ENCODE measurements around the gene TRIP13. TPM values are rescaled to one million over a fixed set of nuclear protein-coding genes. Genes with fewer than 3 reads are reported as not detected.

The TRIP13 gene
- total and polyA plus RNA-seq, 10 donors: 1.0 to 5.4 (median 2.4) TPM

DNA sequence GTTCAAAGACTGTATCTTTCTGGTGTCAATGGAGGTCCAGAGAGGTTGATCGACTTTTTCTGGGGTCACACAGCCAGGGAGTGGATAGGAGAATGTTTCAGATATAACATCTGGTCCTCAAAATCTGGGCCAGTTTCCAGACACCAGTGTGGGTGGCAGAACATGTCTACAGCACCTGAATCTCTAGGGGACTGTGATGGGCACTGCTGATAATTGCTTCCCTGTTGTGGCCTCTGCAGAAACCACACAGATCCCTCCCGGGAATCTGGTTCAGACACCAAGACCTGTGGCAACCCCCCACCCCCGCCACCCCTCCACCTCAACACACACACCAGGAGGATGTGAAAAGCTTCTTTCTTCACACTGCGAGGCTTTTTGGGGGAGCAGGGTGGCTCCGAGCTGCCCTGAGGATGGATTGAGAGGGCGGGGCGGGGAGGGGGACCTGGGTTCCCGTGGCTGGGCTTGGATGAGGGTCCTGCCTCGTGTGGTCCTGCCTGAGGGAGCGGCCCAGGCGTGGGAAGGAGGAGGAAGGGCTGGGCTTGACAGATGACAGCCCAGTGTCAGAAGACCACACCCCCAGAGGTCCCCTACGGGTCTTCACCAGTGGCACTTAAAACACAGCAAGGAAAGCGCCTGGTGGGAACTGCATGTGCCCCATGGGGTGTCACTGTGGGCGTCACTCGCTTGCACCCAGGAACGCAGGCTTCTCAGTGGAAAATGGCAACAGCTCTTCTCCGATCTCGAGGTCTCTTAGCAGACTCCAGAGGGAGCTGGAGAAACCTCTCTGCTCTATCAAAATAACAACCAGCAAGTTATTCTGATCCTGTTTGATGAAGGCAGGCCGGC lies 55.2 kb downstream of the TRIP13 start:
- Histone ChIP-seq H3K27me3 (replicated peaks in 1 of 7) (peaks cover 0 to 93% (median 27%) of the 10 kb centered on the region in 7 donors), H3K9me3 (no peaks in the 10 kb centered on the region), H3K4me1 (peaks cover 0 to 15% (median 1%) of the 10 kb centered on the region in 6 donors), H3K36me3 (no peaks in the 10 kb centered on the region), H3K4me3 (no peak overlapping the region), H3K27ac (no peak overlapping the region)
- TF ChIP-seq POLR2A (IDR thresholded peaks at IDR 0.05) (no peak), POLR2AphosphoS5 (IDR thresholded peaks at IDR 0.05) (no peak)
- TF ChIP-seq, protein P1, sequence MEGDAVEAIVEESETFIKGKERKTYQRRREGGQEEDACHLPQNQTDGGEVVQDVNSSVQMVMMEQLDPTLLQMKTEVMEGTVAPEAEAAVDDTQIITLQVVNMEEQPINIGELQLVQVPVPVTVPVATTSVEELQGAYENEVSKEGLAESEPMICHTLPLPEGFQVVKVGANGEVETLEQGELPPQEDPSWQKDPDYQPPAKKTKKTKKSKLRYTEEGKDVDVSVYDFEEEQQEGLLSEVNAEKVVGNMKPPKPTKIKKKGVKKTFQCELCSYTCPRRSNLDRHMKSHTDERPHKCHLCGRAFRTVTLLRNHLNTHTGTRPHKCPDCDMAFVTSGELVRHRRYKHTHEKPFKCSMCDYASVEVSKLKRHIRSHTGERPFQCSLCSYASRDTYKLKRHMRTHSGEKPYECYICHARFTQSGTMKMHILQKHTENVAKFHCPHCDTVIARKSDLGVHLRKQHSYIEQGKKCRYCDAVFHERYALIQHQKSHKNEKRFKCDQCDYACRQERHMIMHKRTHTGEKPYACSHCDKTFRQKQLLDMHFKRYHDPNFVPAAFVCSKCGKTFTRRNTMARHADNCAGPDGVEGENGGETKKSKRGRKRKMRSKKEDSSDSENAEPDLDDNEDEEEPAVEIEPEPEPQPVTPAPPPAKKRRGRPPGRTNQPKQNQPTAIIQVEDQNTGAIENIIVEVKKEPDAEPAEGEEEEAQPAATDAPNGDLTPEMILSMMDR (IDR thresholded peaks at IDR 0.05 in 8 of 11, conservative IDR thresholded peaks at IDR 0.05 in 3 of 11): no peak
- 57 to 72% (median 61%) methylated on average over 17 to 19 of the region's 19 CpGs for WGBS, 5 donors
- DNase-seq: no peak
- intact Hi-C loops (cut with DNase I; ENCODE audit: low total_unique reads): no loop called here

DNA sequence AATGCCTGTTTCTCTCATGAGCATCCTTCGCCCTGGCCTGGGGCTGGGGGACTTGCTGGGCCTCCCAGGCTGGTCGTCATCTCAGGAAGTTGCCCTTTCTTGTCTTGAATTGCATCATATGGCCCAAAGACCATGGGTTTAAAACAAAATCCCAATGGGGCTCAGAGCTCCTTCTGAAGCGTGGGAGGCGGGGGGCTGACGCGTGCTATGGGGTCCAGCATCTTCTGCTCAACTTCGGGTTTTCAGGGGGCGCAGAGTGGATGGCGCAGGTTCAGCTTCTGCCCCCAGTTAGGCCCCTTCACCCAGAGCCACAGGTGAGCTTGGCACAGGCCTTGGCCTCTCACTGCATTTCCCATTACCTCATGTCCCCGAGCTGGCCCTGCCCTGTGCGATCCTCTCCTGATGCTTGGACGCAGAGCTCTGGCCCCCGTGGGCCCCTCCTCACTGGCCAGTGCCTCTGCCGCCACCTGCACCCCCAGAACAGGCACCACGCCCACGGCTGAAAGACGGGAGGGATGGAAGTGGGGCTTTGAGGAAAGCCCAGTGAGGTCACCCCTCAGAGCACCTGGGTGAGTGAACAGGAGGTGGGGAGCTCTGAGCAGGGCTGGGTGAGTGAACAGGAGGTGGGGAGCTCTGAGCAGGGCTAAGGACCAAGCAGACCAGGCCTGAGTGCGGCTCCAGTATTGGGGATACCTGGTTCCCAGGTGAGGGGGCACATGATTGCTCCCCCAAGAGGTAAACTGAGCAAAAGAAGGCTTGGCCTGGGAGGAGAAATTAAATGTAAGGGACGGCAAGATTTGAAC lies 56.0 kb downstream of the TRIP13 start:
- Histone ChIP-seq H3K36me3 (no peaks in the 10 kb centered on the region), H3K27ac (no peak overlapping the region), H3K9me3 (no peaks in the 10 kb centered on the region), H3K4me3 (no peak overlapping the region), H3K27me3 (replicated peaks in 1 of 7) (peaks cover 0 to 94% (median 27%) of the 10 kb centered on the region in 7 donors), H3K4me1 (peaks cover 0 to 9% (median 0%) of the 10 kb centered on the region in 6 donors)
- TF ChIP-seq, protein P1 (IDR thresholded peaks at IDR 0.05 in 8 of 11, conservative IDR thresholded peaks at IDR 0.05 in 3 of 11): no peak
- TF ChIP-seq POLR2A (IDR thresholded peaks at IDR 0.05) (no peak), POLR2AphosphoS5 (IDR thresholded peaks at IDR 0.05) (no peak)
- peak; percentile 59 for DNase-seq
- WGBS, 5 donors: 75 to 89% (median 82%) methylated on average over 14 to 19 of the region's 19 CpGs
- intact Hi-C loops (cut with DNase I; ENCODE audit: low total_unique reads): no loop called here

DNA sequence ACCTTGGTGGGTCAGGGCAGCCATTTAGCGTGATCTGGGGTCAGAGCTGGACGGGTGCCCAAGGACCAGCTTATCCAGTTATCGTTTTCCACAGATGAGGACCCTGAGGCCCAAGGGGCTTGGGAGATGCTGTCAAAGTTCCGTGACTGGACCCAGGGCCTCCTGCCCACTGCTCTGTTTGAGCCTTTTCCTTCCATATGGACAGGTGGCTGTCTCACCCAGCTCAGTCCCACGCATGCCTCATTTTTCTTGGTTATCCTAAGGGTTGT lies 56.5 kb downstream of the TRIP13 start:
- Histone ChIP-seq H3K4me3 (no peak overlapping the region), H3K36me3 (no peaks in the 10 kb centered on the region), H3K27ac (no peak overlapping the region), H3K4me1 (peaks cover 0 to 4% (median 0%) of the 10 kb centered on the region in 6 donors), H3K27me3 (replicated peaks in 1 of 7) (peaks cover 0 to 94% (median 27%) of the 10 kb centered on the region in 7 donors), H3K9me3 (no peaks in the 10 kb centered on the region)
- TF ChIP-seq POLR2AphosphoS5 (IDR thresholded peaks at IDR 0.05) (no peak), POLR2A (IDR thresholded peaks at IDR 0.05) (no peak)
- TF ChIP-seq, protein P1 (IDR thresholded peaks at IDR 0.05 in 8 of 11, conservative IDR thresholded peaks at IDR 0.05 in 3 of 11): no peak
- intact Hi-C loops (cut with DNase I; ENCODE audit: low total_unique reads): no loop called here
- DNase-seq: no peak
- WGBS, 5 donors: 73 to 90% (median 87%) methylated on average over 5 of the region's 5 CpGs

Data from spleen (tissue), 11 donors.